Muscle of back (tissue), 11 donors: ENCODE results near the gene ROBO4. TPM values are rescaled to one million over a fixed set of nuclear protein-coding genes. Genes with fewer than 3 reads are reported as not detected.
A peak's percentile ranks its signal among the peaks of the same experiment; 100 is the strongest.

Experiments used
- DNase-seq, 3 donors: peaks; one replicate each; pipeline versions ENCODE4 v3.0.0 to v3.0.0-alpha.2; 2013
- polyA plus RNA-seq, 10 donors: library from polyadenylated mRNA; unstranded; fragments of 120-200 nt; gene quantifications; one replicate each; pipeline ENCODE4 v1.2.1, GENCODE V29; 2013; ENCODE audit not compliant: insufficient read length in 10 of 10

Gene ROBO4
- polyA plus RNA-seq, 10 donors: 22.3 to 41.3 (median 28.8) TPM

GRCh38 chr11:124920356-124920755 is 22.7 kb upstream of the ROBO4 start:
- no peak for DNase-seq

GRCh38 chr11:124919898-124920297 is 22.2 kb upstream of the ROBO4 start:
- peak in 1 of 3 donors; percentile 47 for DNase-seq

- no peak for DNase-seq
Observed at GRCh38 chr11:124918950-124919349, 21.3 kb upstream of the ROBO4 start, which contains the start of gene HEPN1. TSS of gene HEPN1 (plus strand) at chr11:124919250.

GRCh38 chr11:124917115-124917637 is 19.5 kb upstream of the ROBO4 start:
- peak in 2 of 3 donors; percentile 44 to 63 for DNase-seq

- DNase-seq: no peak
Observed at GRCh38 chr11:124916370-124916710, 18.7 kb upstream of the ROBO4 start.

- no peak for DNase-seq
Observed at GRCh38 chr11:124915541-124916369, 18.1 kb upstream of the ROBO4 start.

- no peak for DNase-seq
Observed at GRCh38 chr11:124902616-124903015, 5.0 kb upstream of the ROBO4 start.

- peak in 2 of 3 donors; percentile 44 to 84 for DNase-seq
Observed at GRCh38 chr11:124900464-124900863, 2.8 kb upstream of the ROBO4 start.

GRCh38 chr11:124899383-124900145 is 1.9 kb upstream of the ROBO4 start:
- peak in 1 of 3 donors; percentile 23 for DNase-seq

GRCh38 chr11:124898711-124899110 is 1.0 kb upstream of the ROBO4 start:
- peak; percentile 64 to 86 (median 66) for DNase-seq

- DNase-seq: peak in 2 of 3 donors; percentile 34 to 82
Observed at GRCh38 chr11:124898263-124898680, 607 bp upstream of the ROBO4 start.

- DNase-seq: peak in 1 of 3 donors; percentile 78
Observed at GRCh38 chr11:124896821-124897391, 759 bp downstream of the ROBO4 start.

GRCh38 chr11:124896071-124896750 is 1.5 kb downstream of the ROBO4 start:
- DNase-seq: no peak

- peak in 1 of 3 donors; percentile 22 for DNase-seq
Observed at GRCh38 chr11:124895471-124895971, 2.1 kb downstream of the ROBO4 start.

- DNase-seq: peak in 1 of 3 donors; percentile 31
Observed at GRCh38 chr11:124894606-124895430, 2.8 kb downstream of the ROBO4 start.

GRCh38 chr11:124893781-124894401 is 3.8 kb downstream of the ROBO4 start:
- peak in 1 of 3 donors; percentile 4 for DNase-seq

GRCh38 chr11:124892750-124893454 is 4.8 kb downstream of the ROBO4 start:
- peak in 1 of 3 donors; percentile 37 for DNase-seq

- DNase-seq: peak in 1 of 3 donors; percentile 23
Observed at GRCh38 chr11:124892146-124892545, 5.5 kb downstream of the ROBO4 start.

- no peak for DNase-seq
Observed at GRCh38 chr11:124891373-124891861, 6.2 kb downstream of the ROBO4 start.
